Right forelimb (tissue), 1 donor: Measurements from ENCODE around the gene ADAMTS2.

Experiments used
- DNase-seq: peaks from one replicate; pipeline ENCODE4 v3.0.0-alpha.2; 2018

Gene ADAMTS2

DNA sequence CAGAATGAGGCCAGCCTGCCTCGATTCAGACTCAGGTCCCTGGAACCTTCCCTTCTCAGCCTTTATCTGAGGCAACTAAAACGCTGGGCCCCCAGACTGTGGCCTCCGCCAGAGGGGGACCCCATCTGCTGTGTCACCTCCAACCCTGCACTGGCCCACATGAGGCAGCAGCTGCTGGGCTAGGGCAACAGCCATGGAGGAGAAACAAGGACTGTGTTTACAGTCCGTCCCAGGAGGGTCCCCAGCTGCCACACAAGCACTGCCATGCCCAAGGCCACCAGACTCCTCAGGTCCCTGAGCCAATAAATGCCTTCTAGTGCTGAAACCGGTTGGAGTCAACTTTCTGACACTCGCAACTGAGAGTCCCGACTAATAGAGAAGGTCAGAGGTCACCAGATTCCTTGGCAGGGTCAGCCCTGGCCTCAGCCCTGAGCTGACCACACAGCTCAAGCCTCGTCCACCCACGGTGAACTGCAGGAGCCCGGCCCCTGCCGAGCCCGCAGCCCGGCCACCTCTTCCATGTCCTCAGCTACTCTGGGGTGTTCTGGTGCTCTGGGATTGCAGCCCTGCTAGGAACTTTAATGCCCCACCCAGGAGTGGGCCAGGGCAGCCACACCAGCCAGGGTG, 208.1 kb downstream of the ADAMTS2 start:
- DNase-seq: no peak

DNA sequence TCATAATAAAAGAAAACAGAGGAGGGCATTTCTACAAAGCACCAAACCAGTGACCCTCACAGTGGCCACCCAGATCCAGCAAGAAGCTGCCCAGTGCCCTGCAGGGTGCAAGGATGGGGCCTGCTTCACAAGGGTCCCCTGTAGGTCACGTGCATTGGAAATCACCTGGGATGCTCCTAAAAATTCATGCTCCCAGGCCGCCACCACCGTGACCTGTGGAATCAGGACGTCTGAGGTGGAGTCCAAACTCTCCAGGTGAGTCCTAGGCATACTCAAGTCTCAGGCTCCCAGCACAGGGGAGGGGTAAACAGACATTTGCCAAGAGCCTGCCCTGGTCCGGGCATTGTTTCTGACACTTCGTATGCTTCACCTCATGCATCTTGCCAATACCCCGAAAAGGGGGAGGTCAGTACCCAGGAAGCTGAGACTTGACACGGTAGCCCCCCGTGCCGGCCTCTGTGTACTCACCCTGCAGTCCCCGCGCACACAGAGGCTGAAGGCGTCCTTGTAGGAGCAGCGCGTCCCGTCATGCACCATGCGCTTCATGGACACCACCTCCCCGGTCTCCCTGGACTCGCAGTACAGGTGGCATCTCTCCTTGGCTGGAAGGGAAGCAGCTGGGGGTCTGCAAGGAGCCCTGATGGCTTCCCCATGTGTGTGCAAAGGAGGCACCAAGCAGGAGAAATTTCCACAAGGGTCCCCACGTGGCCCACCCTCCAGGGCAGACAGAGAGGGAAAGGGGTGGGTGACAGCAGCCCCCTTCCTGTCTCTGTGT, 209.6 kb downstream of the ADAMTS2 start:
- no peak for DNase-seq

DNA sequence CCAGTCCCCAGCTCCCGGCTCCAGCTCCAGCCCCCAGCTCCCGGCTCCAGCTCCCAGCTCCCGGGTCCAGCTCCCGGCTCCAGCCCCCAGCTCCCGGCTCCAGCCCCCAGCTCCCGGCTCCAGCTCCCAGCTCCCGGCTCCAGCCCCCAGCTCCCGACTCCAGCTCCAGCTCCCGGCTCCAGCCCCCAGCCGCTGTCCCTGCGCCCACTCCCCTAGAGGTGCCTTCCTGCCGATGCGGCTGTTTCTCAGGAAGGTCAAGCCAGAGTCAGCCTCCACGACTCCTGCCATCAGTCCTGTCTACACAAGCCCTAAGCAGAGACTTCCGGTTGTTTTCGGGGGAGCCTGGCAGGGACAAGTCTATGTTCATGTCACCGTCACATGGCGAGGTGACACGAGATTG, 210.3 kb downstream of the ADAMTS2 start:
- DNase-seq: no peak

DNA sequence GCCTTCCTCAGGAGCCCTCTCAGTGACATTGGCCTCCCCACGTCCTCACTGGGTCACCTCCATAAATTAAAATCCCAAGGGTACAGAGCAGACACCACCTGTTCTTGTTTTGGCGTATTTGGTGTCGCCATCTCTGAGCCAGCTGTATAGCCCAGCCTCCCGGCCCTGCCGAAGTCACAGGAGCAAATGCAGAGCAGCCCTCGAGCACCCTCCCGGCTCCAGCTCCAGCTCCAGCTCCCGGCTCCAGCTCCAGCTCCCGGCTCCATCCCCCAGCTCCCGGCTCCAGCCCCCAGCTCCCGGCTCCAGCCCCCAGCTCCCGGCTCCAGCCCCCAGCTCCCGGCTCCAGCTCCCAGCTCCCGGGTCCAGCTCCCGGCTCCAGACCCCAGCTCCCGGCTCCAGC, 210.8 kb downstream of the ADAMTS2 start:
- DNase-seq: peak; percentile 6

- peak; percentile 27 for DNase-seq
These were observed 212.5 kb downstream of the ADAMTS2 start for GRCh38 chr5:179132586-179133355.

GRCh38 chr5:179131886-179132585, 213.2 kb downstream of the ADAMTS2 start:
- DNase-seq: peak; percentile 29

DNA sequence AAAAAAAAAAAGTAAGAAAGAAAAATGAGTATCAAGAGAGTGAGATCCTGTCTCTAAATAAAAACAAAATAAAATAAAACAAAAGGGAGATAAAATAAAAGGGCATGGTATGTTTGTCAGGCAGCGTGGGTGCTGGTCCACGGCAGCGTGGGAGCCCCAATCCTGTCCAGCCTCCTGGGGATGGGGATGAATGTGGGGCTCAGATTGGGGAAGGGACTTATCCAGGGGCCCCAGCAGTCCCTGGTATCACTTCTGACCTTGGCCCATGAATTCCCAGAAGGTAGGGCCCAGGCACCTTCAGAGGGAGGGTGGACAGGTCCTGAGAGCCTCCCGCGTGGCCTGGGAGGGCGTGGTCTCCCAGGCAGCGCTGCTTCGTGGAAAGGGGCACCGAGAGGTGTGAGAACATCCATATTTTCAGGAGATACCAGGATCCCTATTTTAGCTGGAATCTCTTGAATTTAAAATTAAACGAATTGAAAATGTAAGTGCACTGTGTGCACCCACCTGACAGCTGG, 213.9 kb downstream of the ADAMTS2 start:
- peak; percentile 15 for DNase-seq

DNA sequence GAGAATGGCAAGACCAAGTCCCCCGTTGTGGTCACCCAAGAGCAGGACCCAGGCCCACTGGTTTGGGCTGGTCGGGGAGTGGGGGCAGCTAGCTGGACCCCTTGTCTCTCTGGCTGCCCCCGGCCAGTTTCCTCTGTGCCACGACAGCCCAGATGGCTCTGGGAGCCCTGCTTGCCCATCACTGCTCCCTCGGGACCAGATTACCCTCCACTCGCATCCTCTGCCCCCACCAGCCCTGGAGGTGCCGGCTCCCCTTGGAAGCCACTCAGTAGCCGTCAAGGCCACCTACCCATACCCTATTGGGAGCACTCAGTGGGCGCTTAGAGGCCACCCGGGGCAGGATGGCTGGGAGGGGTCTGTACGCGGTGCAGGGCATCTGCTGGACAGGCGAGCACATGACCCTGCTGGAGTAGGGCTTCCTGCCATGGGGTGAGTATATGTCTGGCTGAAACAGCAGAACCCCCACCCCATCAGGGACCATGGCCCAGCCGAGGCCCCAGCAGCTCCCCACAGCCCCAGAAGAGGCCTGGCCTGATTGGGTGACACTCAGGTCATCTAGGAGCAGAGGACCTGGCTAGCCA, 215.1 kb downstream of the ADAMTS2 start:
- DNase-seq: peak; percentile 32

DNA sequence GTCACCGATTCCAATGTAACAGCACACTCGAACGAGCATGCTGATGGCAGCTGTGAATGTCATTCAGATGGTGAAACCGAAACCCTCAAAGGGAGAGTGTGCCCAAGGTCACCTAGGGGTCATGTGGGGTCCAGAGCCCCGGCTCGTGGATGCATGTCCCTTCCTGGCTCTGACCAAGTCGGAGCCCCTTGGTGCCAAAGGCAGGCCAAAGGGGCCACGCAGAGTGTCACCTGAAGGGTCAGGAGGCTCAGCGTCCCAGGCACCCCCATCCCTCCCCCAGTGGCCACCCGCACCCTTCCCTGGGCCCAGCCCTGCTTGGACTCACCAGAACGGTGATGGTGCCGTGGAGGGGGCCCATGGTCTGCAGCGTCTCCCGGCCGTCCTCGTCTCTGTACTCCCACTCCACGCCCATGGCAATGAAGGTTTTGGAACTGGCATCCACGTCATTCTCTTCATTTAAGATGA, 215.6 kb downstream of the ADAMTS2 start:
- DNase-seq: peak; percentile 35

DNA sequence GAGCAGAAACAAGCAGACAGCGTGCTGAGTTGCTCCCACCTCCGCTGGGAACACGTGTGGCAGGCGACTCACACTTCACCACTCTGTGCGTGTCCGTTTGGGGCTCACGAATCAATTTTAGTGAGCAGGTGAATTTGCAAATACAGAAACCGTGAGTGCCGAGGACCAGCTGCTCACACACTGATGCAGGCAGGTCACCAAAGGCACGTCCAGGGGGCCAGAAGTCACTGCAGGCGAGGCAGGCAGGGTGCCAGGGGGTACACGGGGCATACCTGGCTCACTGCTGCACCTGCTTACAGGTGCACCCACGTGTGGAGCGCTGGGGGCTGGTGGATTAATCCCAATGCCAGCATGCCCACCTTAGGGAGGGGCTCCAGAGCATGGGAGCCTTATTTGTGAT, 216.3 kb downstream of the ADAMTS2 start:
- DNase-seq: peak; percentile 5

DNA sequence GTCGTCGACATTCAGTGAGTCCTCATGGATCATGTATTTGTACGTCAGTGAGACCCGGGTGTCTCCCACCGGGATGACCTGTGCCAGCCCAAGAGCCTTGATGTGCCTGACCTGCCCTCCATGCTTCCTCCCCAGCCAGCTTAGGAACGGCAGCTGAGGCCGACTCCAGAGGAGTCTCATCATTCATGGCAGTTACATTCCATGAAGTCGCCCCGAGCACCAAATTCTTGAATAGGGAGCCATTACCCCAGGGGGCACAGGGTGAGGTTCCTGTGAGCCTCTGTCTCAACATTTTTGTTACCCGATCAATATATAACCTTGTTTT, 217.3 kb downstream of the ADAMTS2 start:
- DNase-seq: no peak

- DNase-seq: peak; percentile 16
These were observed 217.9 kb downstream of the ADAMTS2 start for GRCh38 chr5:179127136-179128040.

DNA sequence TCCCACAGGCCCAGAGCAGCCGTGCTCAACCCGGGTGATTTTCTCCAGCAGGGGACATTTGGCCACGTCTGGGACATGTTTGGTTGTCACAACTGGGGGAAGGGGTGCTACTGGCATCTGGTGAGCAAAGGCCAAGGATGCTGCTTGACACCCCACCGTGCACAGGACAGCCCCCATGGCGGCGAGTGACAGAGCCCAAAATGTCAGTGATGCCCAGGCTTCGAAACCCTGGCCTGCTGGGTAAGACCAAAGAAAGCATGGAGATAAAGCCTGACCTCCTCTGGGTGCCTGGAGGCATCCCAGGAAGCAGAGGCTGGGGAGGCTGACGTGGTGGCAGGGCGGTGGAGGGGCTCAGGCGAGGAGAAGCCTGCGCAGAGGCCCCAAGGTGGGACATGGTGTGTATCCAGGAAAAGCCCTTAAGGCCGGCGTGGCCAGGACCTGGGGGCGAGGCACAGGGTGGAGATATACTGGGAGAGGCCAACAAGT, 218.7 kb downstream of the ADAMTS2 start:
- DNase-seq: peak; percentile 36

DNA sequence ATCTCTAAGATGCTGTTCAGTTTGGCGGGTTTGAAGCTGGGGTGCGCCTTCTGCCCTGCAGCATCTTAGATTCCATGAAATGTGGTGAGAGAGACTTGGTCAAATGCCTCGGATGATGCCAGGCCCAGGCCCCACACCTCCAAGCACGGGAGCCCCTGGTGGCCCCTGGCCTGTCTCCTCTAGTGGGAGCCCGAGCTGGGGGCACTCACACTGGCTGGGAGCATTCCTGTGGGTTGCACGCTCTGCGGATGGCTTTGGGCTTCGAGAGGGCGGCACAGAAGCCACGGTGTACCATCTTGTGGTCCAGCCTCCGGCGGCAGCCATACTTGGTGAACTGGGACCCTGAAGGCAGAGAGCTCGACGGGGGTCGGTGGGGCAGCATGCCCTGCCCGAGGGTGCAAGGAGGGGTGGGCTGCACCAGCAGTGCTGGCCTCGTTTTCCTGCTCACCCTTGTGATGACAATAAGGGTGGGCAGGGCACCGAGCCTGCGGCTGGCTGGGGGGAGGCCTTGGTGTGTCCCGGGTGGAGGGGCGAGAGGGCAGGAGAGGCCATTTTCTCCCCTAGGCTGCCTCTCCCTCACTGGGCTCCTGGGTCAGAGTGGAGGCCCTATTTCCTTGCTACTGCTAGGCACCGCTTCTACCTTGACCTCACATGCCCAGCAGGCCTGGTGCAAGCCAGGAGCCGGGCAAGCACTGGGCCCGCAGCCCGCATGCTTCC, 219.3 kb downstream of the ADAMTS2 start:
- peak; percentile 37 for DNase-seq

DNA sequence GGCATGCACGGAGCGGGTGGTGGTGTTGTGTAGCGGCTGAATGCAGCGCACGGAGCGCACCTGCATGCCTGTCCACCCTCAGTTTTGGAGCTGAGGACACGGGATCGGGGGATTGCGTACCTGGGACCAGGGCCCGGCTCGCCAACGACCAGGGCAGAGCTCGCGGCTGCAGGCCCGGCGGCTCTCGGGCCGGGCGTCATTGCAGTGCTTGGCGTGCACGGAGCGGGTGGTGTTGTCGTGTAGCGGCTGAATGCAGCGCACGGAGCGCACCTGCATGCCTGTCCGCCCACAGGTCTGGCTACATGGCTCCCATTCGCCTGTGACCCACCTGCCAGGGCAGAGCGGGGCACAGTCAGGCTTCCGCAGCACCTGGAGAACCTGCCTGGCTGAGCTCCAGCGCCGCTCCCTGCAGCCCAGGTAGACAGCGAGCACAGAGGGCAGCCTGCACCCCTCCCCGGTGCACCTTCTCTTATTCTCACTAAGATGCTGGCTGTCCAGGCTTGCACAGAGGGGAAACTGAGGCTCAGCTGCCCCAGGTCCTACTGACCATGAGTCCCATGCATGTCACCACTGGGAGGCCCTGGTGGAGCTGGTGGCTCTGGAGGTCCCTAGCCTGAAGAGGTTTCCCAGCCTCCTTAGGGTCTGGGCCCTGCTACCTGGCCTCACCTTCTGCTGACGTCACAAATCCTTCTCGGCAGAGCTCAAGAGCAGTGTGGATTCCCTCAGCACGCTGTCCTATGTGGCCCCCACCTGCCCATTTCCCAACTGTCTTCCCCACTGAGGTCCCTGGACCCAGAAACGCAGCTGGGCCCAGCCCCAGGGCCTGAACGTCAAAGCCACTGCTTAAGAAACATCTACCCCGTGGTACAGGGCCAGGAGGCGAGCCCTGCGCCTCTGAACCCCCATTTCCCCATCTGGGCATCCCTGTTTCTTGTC, 220.1 kb downstream of the ADAMTS2 start:
- peak; percentile 16 for DNase-seq

DNA sequence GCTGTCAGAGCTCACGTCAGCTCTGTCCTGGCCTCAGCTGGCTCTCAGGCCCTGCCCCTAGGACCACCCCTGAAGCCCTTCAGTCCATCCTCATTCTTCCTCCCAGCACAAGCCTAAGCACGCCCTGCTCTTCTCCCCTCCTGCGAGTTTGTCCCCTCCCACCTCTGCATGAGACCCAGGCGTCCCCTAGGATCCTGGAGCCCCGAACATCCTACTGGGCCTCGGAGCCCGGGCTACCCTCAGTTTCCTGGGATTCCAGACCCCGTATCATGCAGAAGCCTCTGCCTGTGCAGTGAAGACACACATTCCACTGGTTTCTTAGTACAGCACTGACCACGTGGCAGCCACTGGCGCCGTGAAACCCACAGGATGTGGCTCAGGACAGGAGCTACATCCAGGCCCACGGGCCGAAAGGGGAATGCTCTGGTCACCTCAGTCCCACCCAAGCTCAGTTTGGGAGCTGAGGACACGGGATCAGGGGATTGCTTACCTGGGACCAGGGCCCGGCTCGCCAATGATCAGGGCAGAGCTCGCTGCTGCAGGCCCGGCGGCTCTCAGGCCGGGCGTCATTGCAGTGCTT, 220.9 kb downstream of the ADAMTS2 start:
- peak; percentile 16 for DNase-seq

DNA sequence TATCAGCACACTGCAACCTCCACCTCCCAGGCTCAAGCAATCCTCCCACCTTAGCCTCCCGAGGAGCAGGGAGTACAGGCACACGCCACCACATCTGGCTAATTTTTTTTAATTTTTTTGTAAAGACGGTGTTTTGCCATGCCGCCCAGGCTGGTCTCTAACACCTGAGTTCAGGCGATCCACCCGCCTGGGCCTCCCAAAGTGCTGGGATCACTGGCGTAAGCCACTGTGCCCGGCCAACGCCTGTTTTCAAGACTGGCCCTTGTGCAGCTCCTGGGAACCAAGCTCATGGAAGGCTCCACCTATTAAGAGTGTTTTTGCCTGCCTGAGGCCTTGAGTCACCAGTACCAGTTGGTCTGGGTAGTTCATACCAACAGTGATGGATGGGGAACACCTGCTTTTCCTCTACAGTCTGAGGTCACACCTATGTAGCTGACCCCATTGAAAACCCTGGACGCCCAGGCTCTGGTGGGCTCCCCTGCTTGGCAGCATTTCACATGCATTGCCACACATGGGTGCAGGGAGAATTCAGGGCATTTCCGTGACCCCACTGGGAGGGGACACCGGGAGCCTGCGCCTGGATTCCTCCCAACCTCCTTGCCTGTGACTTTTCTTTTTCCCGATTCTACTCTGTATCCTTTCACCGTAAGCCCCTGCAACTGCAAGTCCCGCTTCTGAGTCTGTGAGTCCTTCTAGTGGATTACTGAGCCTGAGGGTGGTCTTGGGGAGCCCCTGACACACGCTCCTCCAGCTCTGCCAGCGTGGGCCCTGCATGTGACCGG, 221.6 kb downstream of the ADAMTS2 start:
- DNase-seq: peak; percentile 22

DNA sequence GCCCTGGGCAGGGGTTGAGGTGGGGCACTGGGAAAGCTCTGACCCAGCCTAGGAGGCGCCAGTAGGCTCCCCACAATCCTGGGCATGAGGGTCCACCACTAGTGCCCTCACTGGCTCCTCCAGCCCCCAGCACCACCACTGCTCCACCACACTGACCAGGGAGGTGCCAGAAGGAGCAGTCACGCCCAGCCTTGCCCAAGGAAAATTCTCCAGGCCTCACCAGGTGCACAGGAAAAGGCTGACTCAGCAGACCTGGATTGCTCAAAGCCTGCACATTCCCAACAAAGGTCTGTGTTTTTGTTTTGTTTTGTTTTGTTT, 222.2 kb downstream of the ADAMTS2 start:
- DNase-seq: peak; percentile 25
